ENCODE results near the gene ARRDC2. TPM values are rescaled to one million over a fixed set of nuclear protein-coding genes. Genes with fewer than 3 reads are reported as not detected.
A peak's percentile ranks its signal among the peaks of the same experiment; 100 is the strongest.
"Not testable (repeated sequence)": the region's sequence is repeated elsewhere in the genome, so short reads cannot be mapped to it uniquely, and the experiment has no call there.

ARRDC2 gene
- total RNA-seq, 2 donors from 2014 or later = 32.0 to 98.0 TPM

DNA sequence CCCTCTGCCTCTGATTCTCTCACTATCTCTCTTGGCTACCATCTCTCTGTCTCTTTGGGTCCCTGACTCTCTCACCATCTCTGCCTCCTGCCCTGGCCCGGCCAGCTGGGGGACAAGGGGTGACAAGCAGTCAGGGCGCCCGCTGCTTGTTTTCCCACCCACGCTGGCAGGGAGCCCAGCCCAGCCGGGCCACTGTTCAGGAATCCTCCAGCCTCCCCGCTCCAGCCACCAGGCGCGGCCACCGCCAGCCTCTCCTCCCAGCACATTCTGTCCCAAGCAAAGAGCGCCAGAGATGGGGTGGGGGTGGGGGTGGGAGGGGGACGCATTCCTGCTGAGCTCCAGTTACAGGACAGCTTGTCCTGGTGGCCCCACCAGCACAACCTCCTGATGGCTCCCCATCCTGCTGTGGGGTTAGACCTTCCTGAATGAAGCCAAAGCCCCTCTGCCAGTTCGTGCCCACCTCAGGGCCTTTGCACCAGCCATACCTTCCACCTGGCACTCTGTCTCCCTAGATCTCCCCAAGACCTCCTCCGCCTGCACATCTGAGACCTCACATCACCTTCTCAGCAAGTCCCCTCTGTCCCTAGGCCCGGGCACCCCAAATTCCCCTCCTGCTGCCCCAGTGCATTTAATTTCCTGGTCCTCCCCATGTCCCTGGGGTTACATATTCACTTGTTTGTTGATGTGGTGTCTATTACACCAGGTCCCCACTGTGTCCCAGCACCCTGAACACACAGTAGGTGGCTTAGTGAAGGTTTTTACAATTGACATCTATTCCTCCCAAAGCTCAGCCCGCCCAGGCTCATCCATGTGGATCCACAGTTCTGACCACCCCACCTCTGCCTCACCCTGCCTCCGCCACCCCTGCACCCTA lies 12.5 kb downstream of the ARRDC2 start:
- Mint-ChIP-seq H3K36me3 (ENCODE audit: low read depth) (peaks cover 5% of the 10 kb centered on the region), H3K9me3 (no peaks in the 10 kb centered on the region), H3K27me3 (no peaks in the 10 kb centered on the region), H3K4me3 (peak overlapping the region; percentile 85), H3K4me1 (peaks cover 39% of the 10 kb centered on the region), H3K27ac (peak overlapping the region; percentile 93)
- no peak for ATAC-seq (replicated peaks)

DNA sequence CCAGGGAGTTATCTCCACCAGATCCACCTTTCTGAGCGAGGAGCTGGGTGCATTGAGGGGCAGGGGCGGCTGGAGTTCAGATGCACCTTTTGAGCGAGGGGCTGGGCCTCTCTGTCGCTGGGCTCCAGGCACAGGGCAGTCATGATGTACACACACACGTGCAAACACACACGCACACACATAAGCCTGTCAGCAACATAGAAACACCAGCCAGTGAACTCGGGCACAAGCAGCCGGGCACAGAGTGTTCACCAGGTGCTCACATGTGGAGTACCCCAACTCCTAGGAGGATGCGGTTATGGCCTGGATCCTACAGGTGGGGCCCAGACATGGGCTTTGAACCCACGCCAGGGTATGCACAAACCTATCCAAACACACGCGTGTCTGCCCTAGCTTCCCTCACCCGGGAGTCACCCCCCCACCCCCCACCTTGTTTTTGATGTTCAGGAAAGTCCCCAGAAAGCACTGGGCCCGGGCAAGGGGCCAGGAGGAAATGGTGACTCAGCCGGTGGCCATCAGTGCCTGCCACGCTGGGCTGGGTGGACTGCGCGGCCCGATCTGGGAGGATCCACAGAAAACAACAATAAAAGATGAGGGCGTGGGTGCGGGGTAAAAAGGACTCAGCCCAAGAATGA lies 13.3 kb downstream of the ARRDC2 start:
- Mint-ChIP-seq H3K27me3 (no peaks in the 10 kb centered on the region), H3K4me3 (peak overlapping the region; percentile 85), H3K36me3 (ENCODE audit: low read depth) (no peaks in the 10 kb centered on the region), H3K4me1 (peaks cover 36% of the 10 kb centered on the region), H3K27ac (peak overlapping the region; percentile 93), H3K9me3 (no peaks in the 10 kb centered on the region)
- peak; percentile 65 for ATAC-seq (replicated peaks)

DNA sequence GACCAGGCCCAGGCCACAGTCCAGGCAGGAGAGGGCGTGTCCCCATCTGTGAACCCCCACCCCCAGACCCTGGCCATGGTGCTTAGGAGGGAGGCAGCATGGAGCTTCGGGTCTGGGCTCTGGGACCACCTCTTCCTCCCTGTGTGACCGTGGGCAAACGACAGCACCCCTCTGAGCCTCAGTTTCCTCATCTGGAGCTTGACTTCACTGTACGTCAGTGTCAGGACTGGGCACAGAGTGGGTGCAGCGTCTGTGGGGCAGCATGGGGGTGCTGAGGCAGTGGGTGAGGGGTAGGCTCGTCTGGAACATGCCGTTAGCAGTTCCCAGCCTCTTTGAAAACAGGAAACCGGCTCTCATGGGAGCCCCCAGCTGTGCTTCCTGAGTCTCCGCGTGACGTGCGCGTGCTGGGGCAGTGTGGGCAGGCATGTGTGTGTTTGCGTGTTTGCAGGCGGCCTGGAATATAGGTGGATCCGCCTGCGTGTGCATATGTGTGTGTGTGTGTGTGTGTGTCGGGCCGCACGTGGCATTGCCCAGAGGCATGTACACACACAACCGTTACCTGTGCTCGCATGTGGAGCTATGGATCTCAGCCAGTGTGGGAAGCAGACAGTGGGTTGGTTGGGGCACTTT lies 15.8 kb downstream of the ARRDC2 start:
- peak overlapping the region; percentile 91 for H3K27ac Mint-ChIP-seq
- H3K27me3 Mint-ChIP-seq = no peaks in the 10 kb centered on the region
- H3K36me3 Mint-ChIP-seq (ENCODE audit: low read depth) = no peaks in the 10 kb centered on the region
- peak overlapping the region; percentile 85 for H3K4me3 Mint-ChIP-seq
- H3K4me1 Mint-ChIP-seq = peaks cover 29% of the 10 kb centered on the region
- H3K9me3 Mint-ChIP-seq = no peaks in the 10 kb centered on the region
- peak; percentile 23 for ATAC-seq (replicated peaks)

DNA sequence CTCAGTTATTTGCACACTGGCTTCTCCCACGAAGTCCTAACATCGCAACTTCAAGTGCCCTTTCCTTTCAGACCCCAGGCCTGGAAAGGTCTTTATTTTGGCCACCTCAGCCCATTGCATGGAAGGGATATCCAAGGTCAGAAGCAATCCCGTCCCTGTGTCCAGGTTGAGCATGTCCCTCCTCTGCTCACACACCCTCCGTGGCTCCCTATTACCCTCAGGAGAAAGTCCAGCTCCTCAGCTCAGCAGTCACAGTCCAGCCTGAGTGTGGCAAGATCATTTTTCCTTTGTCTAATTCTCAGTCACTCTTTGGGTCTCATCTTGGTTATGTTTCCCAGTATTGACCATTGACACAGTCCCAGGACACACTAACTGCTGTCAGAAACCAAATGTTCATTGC lies 19.2 kb downstream of the ARRDC2 start:
- H3K4me1 Mint-ChIP-seq = peaks cover 18% of the 10 kb centered on the region
- H3K27me3 Mint-ChIP-seq = no peaks in the 10 kb centered on the region
- no peak overlapping the region for H3K4me3 Mint-ChIP-seq
- no peak overlapping the region for H3K27ac Mint-ChIP-seq
- no peaks in the 10 kb centered on the region for H3K9me3 Mint-ChIP-seq
- no peak for ATAC-seq (replicated peaks)
- H3K36me3 Mint-ChIP-seq (ENCODE audit: low read depth) = no peaks in the 10 kb centered on the region

DNA sequence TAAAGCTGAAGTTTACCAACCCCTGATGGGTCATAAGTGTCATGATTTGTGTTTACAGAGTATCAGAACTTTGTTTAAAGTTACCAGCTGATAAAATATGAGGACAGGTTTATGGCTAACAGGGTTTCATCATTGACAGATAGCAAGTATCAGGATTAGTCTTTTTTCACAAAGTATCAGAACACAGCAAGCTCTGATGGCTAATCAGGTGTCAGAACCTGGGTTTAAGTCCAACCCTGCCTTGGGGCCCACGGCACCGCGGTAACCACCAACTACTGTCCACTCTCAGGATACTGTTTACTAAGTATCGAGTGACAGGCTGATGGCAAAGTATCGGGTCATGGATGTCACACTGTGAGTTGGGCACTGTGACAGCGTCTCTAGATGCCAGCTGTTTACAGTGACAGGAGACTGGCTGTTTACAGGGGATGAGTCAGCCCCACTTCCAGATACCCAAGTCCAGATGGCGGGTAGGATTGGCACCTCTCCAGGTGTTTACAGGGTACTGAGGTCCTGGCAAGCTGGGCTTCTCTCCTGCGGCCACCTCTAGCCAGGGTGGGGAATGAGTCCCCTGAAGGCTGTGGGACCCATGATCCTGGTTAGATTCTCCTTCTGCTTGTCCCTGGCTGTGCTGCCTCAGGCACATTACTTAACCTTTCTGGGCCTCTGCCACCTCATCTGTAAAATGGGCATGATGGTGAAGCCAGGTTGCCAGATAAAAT lies 21.8 kb downstream of the ARRDC2 start:
- peak; percentile 50 for ATAC-seq (replicated peaks)
- H3K27ac Mint-ChIP-seq = no peak overlapping the region
- peaks cover 5% of the 10 kb centered on the region for H3K4me1 Mint-ChIP-seq
- no peaks in the 10 kb centered on the region for H3K9me3 Mint-ChIP-seq
- no peaks in the 10 kb centered on the region for H3K36me3 Mint-ChIP-seq (ENCODE audit: low read depth)
- no peaks in the 10 kb centered on the region for H3K27me3 Mint-ChIP-seq
- H3K4me3 Mint-ChIP-seq = no peak overlapping the region

DNA sequence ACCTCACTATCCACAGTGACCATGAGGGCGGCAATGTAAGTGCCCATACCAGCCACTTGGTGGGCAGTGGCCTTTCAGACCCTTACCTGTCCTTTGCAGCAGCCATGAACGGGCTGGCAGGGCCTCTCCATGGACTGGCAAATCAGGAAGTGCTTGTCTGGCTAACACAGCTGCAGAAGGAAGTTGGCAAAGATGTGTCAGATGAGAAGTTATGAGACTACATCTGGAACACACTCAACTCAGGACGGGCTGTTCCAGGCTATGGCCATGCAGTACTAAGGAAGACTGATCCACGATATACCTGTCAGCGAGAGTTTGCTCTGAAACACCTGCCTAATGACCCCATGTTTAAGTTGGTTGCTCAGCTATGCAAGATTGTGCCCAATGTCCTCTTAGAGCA lies 23.4 kb downstream of the ARRDC2 start:
- not testable (repeated sequence) for H3K27ac Mint-ChIP-seq; H3K4me3 Mint-ChIP-seq; H3K36me3 Mint-ChIP-seq (ENCODE audit: low read depth); H3K4me1 Mint-ChIP-seq; H3K9me3 Mint-ChIP-seq; H3K27me3 Mint-ChIP-seq
- ATAC-seq (replicated peaks) = peak; percentile 18

DNA sequence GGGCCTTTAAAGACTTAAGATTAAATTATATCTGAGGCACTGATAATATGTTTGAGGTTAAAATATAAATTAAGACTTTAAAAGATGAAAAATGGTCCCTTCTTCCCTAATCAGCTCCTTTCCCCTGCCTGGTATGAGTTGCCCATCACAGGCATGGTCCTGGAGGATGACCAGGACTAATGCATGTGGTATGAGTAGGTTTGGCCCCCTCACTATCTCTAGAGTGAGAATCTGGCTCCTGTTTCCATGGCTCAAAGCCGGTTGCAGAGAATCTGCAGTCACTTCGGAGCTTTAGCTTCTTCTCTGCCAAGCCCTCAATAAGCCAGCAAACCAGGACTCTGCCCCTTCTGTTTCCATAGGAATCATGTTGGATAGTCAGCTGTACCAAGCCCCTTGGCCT lies 24.1 kb downstream of the ARRDC2 start:
- H3K27ac Mint-ChIP-seq; H3K36me3 Mint-ChIP-seq (ENCODE audit: low read depth); H3K4me3 Mint-ChIP-seq: not testable (repeated sequence)

DNA sequence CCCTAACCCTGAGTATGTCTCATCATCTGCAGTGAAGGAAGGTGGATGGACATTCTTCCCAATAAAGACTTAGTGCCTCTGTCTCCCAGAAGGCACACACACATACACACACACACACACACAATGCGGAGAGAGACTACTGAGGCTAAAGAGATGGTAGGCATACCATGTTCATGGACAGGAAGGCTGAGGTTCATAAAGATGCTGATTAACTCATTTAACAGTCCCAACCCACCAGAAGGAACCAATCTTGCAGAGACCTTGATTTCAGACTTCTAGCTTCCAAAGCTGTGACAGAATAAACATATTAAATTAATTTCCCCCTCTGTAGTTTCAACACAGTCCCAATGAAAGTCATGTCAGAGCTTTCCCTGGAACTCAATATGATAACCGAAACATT lies 33.1 kb downstream of the ARRDC2 start:
- Mint-ChIP-seq H3K36me3 (ENCODE audit: low read depth) (no peaks in the 10 kb centered on the region), H3K9me3 (no peaks in the 10 kb centered on the region), H3K27me3 (no peaks in the 10 kb centered on the region), H3K4me1 (peaks cover 14% of the 10 kb centered on the region), H3K27ac (no peak overlapping the region), H3K4me3 (no peak overlapping the region)
- no peak for ATAC-seq (replicated peaks)

More for the DNA sequence above, 24.1 kb downstream of the ARRDC2 start:
- not testable (repeated sequence) for H3K4me1 Mint-ChIP-seq; H3K9me3 Mint-ChIP-seq; ATAC-seq (replicated peaks); H3K27me3 Mint-ChIP-seq

DNA sequence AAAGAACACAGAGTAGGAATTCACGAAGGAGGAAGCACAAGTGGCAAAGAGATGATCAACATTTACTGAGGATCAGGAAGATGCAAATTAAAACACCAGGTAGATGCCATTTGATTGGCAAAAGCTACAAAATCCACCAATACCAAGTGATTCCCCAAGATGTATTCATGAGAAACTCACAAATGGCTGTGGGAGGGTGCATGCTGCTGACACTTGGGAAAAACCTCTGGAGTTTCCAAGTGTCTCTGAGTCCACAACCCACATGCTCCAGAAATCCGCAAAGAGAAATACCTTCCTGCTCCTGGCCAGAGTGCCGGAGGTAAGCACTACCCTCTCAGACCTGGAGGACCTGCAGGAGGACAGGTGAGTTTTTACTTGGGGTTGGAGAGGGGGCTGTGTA lies 35.7 kb downstream of the ARRDC2 start:
- H3K36me3 Mint-ChIP-seq (ENCODE audit: low read depth) = no peaks in the 10 kb centered on the region
- H3K9me3 Mint-ChIP-seq = no peaks in the 10 kb centered on the region
- H3K4me3 Mint-ChIP-seq = peak overlapping the region; percentile 70
- no peak for ATAC-seq (replicated peaks)
- H3K27ac Mint-ChIP-seq = no peak overlapping the region
- no peaks in the 10 kb centered on the region for H3K27me3 Mint-ChIP-seq
- H3K4me1 Mint-ChIP-seq = peaks cover 14% of the 10 kb centered on the region

DNA sequence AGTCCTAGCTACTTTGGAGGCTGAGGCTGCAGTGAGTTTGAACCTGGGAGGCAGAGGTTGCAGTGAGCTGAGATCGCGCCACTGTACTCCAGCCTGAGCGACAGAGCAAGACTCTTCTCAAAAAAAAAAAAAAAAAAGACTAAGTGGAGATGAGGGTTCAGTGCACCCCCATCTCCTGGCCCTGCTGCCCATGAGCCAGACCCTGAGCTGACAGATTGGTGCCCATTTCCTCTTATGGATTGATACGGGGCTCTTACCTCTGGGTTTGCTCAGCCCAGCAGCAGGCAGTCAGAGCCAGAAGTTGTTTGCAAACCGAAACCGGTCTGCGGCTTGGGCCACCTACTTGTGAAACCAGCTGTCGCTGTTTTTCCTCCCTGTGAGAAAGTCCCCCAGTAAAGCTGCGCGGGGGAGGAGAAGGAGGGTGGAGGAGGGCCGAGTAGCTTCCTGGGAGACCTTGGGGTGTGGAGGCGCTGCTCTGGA lies 36.9 kb downstream of the ARRDC2 start:
- ATAC-seq (replicated peaks) = peak; percentile 98
- no peaks in the 10 kb centered on the region for H3K27me3 Mint-ChIP-seq
- H3K9me3 Mint-ChIP-seq = no peaks in the 10 kb centered on the region
- H3K36me3 Mint-ChIP-seq (ENCODE audit: low read depth) = no peaks in the 10 kb centered on the region
- H3K4me1 Mint-ChIP-seq = peaks cover 15% of the 10 kb centered on the region
- peak overlapping the region; percentile 77 for H3K27ac Mint-ChIP-seq
- H3K4me3 Mint-ChIP-seq = peak overlapping the region; percentile 70

DNA sequence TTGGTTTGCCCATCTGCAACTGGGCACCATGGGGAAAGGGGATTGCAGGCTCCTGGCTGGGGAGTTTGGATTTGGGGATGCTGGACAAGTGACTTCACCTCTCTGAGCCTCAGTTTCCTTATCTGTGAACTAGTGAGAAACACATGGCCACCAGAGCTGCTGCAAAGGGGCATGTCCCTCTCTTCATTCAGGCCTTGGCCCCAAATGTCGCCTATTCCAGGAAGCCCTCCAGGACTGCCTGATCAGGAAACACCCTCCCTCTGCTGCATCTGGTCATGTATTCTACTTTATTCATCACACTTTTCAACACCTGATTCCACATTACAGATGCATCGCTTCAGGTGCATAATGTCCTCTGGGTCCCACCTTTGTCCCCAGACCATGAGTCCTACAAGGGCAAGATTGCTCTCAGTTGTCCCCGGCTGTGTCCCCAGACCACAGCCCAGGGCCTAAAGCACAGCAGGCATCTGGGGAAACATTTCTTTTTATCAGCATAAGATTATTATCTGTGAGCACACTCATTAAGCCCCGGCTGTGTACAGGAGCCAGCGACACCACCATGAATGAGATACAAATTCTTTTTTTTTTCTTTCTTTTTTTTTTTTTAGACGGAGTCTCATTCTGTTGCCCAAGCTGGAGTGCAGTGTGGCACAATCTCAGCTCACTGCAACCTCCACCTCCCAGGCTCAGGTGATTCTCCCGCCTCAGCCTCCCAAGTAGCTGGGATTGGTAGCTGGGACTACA lies 37.5 kb downstream of the ARRDC2 start:
- Mint-ChIP-seq H3K4me1 (peaks cover 21% of the 10 kb centered on the region), H3K27ac (peak overlapping the region; percentile 77), H3K27me3 (no peaks in the 10 kb centered on the region), H3K4me3 (peak overlapping the region; percentile 70), H3K9me3 (no peaks in the 10 kb centered on the region), H3K36me3 (ENCODE audit: low read depth) (no peaks in the 10 kb centered on the region)
- ATAC-seq (replicated peaks) = peak; percentile 17

DNA sequence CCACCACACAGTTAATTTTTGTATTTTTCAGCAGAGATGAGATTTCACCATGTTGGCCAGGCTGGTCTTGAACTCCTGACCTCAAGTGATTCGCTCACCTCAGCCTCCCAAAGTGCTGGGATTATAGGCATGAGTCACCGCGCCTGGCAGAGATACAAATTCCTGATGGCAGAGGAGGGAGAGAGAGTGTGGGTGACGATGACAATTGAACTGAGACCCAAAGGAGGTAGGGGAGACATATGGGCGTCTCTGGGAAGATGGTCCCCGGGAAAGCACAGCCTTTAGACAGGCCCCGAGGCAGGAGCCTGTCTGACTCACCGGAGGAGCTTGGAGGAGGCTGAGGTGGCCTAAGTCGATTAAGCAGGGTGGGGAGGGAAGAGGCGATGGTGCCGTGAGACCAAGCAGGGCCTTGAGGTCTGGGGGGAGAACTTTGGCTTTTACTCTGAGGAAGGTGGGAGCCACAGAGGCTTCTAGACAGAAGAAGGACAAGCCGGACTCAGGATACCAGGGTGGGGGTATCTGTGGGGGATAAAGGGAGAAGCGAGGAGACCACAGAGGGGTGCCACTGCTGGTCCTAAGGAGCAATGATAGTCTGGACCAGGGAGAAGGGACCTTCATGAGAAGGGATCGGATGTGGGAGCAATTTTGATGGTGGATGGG lies 38.2 kb downstream of the ARRDC2 start:
- H3K4me1 Mint-ChIP-seq = peaks cover 21% of the 10 kb centered on the region
- no peaks in the 10 kb centered on the region for H3K27me3 Mint-ChIP-seq
- H3K4me3 Mint-ChIP-seq = peak overlapping the region; percentile 70
- peak; percentile 5 for ATAC-seq (replicated peaks)
- no peaks in the 10 kb centered on the region for H3K9me3 Mint-ChIP-seq
- peak overlapping the region; percentile 77 for H3K27ac Mint-ChIP-seq
- H3K36me3 Mint-ChIP-seq (ENCODE audit: low read depth) = no peaks in the 10 kb centered on the region

DNA sequence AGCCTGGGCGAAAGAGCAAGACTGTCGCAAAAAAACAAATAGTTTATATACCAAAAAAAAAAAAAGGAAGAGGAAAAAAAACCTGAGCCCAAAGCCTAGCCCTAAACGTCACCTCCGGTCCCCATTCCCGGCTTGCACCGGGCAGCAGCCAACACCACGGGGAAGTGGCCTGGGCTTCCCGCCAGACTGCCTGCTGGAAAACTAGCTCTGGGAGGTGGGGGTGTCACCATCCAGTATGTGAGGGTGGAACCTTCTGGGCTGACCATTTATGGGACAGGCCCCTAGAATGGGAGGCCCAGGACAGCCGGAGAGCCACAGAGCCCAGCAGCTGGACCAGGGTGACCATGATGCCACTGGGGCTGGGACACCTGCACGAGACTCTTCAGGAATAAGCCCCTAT lies 41.4 kb downstream of the ARRDC2 start:
- Mint-ChIP-seq H3K4me1 (peaks cover 16% of the 10 kb centered on the region), H3K27ac (peak overlapping the region; percentile 37), H3K36me3 (ENCODE audit: low read depth) (no peaks in the 10 kb centered on the region), H3K4me3 (no peak overlapping the region), H3K9me3 (no peaks in the 10 kb centered on the region), H3K27me3 (no peaks in the 10 kb centered on the region)
- ATAC-seq (replicated peaks) = no peak
